CD4-positive, alpha-beta T cell treated with Interleukin-12 subunit alpha and Interleukin-12 subunit beta, for 1 hour (primary cell): Measurements from ENCODE around the gene MTX2.

Experiments used
- DNase-seq: peaks from one replicate; pipeline ENCODE4 v3.0.0-alpha.2; 2020

MTX2 gene

DNA sequence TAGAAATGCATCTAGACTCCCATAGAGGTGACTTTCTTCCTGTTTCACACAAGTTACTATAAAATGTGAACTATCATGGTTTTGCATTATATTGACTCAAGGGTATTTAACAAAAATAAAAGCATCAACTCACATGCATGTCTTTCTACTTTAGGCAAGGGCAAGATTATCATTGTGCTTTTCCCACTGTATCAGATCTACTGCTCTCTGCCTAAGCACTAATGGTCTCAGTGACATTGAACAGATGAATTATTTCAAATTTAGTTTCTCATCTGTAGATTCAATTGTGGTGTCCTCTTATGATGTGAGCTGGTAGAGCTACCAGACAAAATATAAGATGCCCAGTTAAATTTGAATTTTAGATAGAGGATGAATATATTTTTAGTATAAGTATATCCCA lies 113.9 kb downstream of the MTX2 start:
- DNase-seq: no peak

DNA sequence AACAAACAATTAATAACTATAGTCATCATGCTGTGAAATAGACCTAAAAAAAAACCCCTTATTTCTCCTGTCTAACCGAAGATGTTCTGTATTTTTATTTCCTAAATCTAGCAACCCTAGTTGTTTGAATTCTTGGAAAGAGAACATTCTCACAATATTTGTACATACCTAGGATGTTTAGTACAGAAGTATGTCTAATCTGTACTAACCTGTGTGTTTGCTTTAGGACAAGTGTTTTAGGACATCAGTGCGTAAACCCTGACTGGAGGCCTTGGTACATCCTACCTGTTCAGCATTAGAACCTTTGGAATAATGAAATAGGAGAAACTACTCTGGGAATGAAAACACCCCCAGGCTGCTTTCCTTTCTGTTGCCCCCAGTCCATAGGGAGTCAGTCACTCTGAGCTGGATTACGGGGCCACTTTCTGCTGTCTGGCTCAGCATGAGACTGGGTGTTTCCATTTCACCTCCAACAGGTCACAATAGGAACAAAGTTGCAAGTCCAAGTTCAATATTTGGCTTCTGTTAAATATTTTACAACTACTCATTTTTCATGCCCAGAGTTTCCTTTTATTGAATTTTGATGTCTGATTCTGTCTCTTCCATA lies 114.7 kb downstream of the MTX2 start:
- no peak for DNase-seq

DNA sequence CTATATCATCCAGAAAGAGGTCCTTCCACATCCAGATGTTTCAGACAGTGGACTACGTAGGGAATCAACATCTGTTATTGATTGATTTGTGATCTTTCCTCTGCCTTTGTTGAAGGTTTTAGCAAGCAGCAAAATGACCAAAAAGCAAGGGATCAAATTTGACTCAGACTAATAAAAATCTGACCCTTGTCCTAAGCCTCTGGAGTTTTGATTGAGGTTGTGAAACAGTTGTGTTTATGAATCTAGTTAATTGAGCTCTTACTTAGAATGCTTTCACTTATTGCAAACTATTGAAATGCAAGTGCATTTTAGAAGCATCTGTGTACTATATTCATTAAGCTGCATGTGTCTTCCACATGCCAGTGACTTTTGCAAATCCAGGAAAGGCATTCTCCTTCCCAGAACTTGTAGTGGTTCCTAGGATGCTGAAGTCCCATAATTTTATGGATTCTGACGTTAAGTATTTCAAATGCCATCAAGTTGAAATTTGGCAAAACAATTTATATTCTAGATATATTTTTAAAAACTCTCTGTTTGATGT lies 116.0 kb downstream of the MTX2 start:
- no peak for DNase-seq

DNA sequence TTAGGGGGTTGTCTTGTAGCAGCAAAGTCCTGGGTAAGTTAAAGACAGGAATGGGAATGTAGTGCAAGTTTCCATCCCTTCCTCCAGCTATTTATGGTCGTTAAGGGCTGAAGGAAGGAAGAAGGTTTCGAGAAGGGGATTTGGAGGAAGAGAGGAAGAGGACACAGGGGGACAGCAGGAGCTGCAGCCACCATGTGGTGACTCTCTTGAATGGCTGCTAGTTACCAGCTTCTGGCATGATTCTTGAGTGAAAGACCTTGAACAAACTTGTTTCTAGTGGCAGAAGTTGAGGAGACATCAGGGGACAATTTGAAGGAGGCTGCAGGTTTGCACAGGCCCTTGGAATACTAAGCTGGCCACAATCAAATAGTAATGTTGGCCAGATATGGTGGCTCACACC lies 116.6 kb downstream of the MTX2 start:
- DNase-seq: no peak
